Breast epithelium (tissue), 3 donors: ENCODE data around the gene ZSWIM6.

ENCODE experiments used
- POLR2A ChIP-seq: fragments of 450-650 bp; IDR thresholded peaks from one replicate; pipeline ENCODE4 v1.6.1; 2016; ENCODE audit warnings: antibody characterized with exemption, mild to moderate bottlenecking, moderate library complexity
- TF ChIP-seq, protein P1 (sequence below), 3 donors: fragments of 450-650 bp; IDR thresholded peaks; one replicate each; pipeline ENCODE4 v1.5.1; 2016 to 2017; ENCODE audit warnings: antibody characterized with exemption in 3 of 3, mild to moderate bottlenecking in 3 of 3, moderate library complexity in 3 of 3

- TF ChIP-seq, protein P1, sequence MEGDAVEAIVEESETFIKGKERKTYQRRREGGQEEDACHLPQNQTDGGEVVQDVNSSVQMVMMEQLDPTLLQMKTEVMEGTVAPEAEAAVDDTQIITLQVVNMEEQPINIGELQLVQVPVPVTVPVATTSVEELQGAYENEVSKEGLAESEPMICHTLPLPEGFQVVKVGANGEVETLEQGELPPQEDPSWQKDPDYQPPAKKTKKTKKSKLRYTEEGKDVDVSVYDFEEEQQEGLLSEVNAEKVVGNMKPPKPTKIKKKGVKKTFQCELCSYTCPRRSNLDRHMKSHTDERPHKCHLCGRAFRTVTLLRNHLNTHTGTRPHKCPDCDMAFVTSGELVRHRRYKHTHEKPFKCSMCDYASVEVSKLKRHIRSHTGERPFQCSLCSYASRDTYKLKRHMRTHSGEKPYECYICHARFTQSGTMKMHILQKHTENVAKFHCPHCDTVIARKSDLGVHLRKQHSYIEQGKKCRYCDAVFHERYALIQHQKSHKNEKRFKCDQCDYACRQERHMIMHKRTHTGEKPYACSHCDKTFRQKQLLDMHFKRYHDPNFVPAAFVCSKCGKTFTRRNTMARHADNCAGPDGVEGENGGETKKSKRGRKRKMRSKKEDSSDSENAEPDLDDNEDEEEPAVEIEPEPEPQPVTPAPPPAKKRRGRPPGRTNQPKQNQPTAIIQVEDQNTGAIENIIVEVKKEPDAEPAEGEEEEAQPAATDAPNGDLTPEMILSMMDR (IDR thresholded peaks at IDR 0.05): no peak
- TF ChIP-seq POLR2A: no peak
Observed at GRCh38 chr5:61472172-61472958, 140.3 kb downstream of the ZSWIM6 start.
